RPMI8226 (cell line): ENCODE results near the gene RBP3.

ENCODE experiments used
- DNase-seq: peaks from one replicate; pipeline ENCODE4 v3.0.0-alpha.2; 2015

The RBP3 gene

GRCh38 chr10:47359626-47360418 is 11.7 kb downstream of the RBP3 start:
- DNase-seq = no peak

GRCh38 chr10:47360419-47361040 is 12.4 kb downstream of the RBP3 start:
- DNase-seq = no peak

GRCh38 chr10:47361293-47361692 is 13.1 kb downstream of the RBP3 start:
- peak; percentile 35 for DNase-seq

GRCh38 chr10:47362199-47362598 is 14.0 kb downstream of the RBP3 start:
- no peak for DNase-seq

GRCh38 chr10:47363781-47364180 is 15.6 kb downstream of the RBP3 start:
- no peak for DNase-seq

GRCh38 chr10:47364366-47364765 is 16.2 kb downstream of the RBP3 start:
- peak; percentile 34 for DNase-seq

GRCh38 chr10:47364911-47365310 is 16.7 kb downstream of the RBP3 start:
- no peak for DNase-seq

GRCh38 chr10:47365431-47366180 is 17.4 kb downstream of the RBP3 start:
- no peak for DNase-seq

GRCh38 chr10:47366181-47366631 is 18.0 kb downstream of the RBP3 start:
- no peak for DNase-seq

- no peak for DNase-seq
These were observed 18.7 kb downstream of the RBP3 start for GRCh38 chr10:47366731-47367460.

- DNase-seq = no peak
These were observed 19.5 kb downstream of the RBP3 start for GRCh38 chr10:47367646-47368045.

- DNase-seq = no peak
These were observed 20.4 kb downstream of the RBP3 start for GRCh38 chr10:47368431-47369180.

GRCh38 chr10:47369251-47369894 is 21.2 kb downstream of the RBP3 start:
- no peak for DNase-seq

- no peak for DNase-seq
These were observed 22.0 kb downstream of the RBP3 start for GRCh38 chr10:47370015-47370767.

- DNase-seq = no peak
These were observed 22.7 kb downstream of the RBP3 start for GRCh38 chr10:47370878-47371277.

GRCh38 chr10:47371629-47372485 is 23.7 kb downstream of the RBP3 start:
- DNase-seq = no peak

- DNase-seq = no peak
These were observed 24.6 kb downstream of the RBP3 start for GRCh38 chr10:47372726-47373125.

- DNase-seq = no peak
These were observed 26.7 kb downstream of the RBP3 start for GRCh38 chr10:47374611-47375536.
